Measurements from ENCODE around the gene PFDN5. TPM values are rescaled to one million over a fixed set of nuclear protein-coding genes. Genes with fewer than 3 reads are reported as not detected.

Gene PFDN5
- total RNA-seq, 1 experiment from 2014 or later = 288 TPM

DNA sequence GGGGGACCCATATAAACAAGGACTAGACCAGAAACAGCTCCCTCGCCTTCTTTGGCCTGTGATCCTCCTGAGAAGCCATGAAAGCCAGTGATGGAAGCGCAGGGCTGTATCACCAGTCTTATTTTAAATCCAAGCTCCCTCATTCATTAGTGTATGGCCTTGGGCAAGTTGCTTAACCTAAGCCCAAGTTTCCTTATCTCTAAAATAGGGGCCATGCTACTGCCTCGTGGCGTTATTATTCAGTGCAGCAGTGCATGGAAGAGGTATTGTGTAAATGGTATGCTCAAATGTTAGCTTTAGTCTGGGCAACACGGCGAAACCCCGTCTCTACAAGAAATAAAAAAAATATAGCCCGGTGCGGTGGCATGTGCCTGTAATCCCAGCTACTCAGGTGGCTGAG lies 17.4 kb upstream of the PFDN5 start:
- ChIA-PET POLR2A (ENCODE audit: low non-redundant PET) (no interaction called here), CTCF (no interaction called here)
- no peaks in the 10 kb centered on the region for H3K9me3 ChIP-seq (ENCODE audit: low read depth, low read length, poor library complexity, severe bottlenecking)
- no peak for DNase-seq (ENCODE audit: low spot score)
- no peaks in the 10 kb centered on the region for H3K4me1 ChIP-seq (ENCODE audit: insufficient read depth, low read length, poor library complexity, severe bottlenecking)
- intact Hi-C loops (cut with micrococcal nuclease; ENCODE audit: unreplicated experiment) = no loop called here
- H3K36me3 ChIP-seq (ENCODE audit: insufficient read depth, low read length, poor library complexity, severe bottlenecking) = peaks cover 89% of the 10 kb centered on the region
- no peak overlapping the region for H3K4me3 ChIP-seq (ENCODE audit: low read depth, low read length, poor library complexity, severe bottlenecking)
- TF ChIP-seq, protein P1, sequence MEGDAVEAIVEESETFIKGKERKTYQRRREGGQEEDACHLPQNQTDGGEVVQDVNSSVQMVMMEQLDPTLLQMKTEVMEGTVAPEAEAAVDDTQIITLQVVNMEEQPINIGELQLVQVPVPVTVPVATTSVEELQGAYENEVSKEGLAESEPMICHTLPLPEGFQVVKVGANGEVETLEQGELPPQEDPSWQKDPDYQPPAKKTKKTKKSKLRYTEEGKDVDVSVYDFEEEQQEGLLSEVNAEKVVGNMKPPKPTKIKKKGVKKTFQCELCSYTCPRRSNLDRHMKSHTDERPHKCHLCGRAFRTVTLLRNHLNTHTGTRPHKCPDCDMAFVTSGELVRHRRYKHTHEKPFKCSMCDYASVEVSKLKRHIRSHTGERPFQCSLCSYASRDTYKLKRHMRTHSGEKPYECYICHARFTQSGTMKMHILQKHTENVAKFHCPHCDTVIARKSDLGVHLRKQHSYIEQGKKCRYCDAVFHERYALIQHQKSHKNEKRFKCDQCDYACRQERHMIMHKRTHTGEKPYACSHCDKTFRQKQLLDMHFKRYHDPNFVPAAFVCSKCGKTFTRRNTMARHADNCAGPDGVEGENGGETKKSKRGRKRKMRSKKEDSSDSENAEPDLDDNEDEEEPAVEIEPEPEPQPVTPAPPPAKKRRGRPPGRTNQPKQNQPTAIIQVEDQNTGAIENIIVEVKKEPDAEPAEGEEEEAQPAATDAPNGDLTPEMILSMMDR (conservative IDR thresholded peaks at IDR 0.05; ENCODE audit: low read depth, low read length) = no peak
- no peak for TF ChIP-seq EZH2 (IDR thresholded peaks at IDR 0.05; ENCODE audit: borderline replicate concordance, low read depth, low read length, poor library complexity, severe bottlenecking)
- no peaks in the 10 kb centered on the region for H3K27me3 ChIP-seq (replicated peaks; ENCODE audit: insufficient read depth, low read depth, low read length, poor library complexity)
- no peak overlapping the region for H3K27ac ChIP-seq (ENCODE audit: low read depth, low read length, poor library complexity, severe bottlenecking)
- no TSS peak for BruUV-seq (replicated peaks)

DNA sequence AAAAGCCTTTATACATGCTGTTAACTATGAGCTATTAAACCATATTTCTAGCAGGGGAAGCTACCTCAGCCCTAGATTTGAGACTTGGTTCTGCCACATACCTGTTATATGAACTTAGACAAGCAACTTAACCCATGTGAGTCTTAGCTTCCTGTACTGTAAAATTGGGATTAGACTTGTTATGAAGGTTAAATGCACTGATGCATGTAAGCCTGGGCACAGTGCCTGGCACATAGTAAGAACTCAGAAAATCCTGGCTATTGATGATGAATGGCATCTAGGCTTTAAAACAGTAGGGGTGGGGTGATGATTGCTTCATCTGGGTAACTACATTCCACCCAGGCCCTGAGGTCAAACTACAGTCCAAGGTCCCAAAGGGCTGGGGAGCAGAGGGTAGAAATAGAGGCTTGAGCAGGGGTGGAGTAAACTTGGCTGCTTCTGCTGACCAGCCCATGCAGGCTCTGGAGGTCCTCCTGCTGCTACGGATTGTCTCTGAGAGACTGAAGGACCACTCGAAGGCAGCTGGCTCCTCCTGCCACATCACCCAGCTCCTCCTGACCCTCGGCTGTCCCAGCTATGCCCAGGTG lies 16.0 kb upstream of the PFDN5 start:
- CTCF ChIA-PET = no interaction called here
- intact Hi-C loops (cut with micrococcal nuclease; ENCODE audit: unreplicated experiment) = no loop called here
- Histone ChIP-seq H3K9me3 (ENCODE audit: low read depth, low read length, poor library complexity, severe bottlenecking) (no peaks in the 10 kb centered on the region), H3K27me3 (replicated peaks; ENCODE audit: insufficient read depth, low read depth, low read length, poor library complexity) (no peaks in the 10 kb centered on the region), H3K4me3 (ENCODE audit: low read depth, low read length, poor library complexity, severe bottlenecking) (no peak overlapping the region), H3K27ac (ENCODE audit: low read depth, low read length, poor library complexity, severe bottlenecking) (no peak overlapping the region), H3K36me3 (ENCODE audit: insufficient read depth, low read length, poor library complexity, severe bottlenecking) (peaks cover 98% of the 10 kb centered on the region), H3K4me1 (ENCODE audit: insufficient read depth, low read length, poor library complexity, severe bottlenecking) (no peaks in the 10 kb centered on the region)
- DNase-seq (ENCODE audit: low spot score) = no peak
- POLR2A ChIA-PET (ENCODE audit: low non-redundant PET) = interaction anchor here (0.6 to 0.7 kb wide), 5 partner anchors 16 to 660 kb away, joined by 3 to 6 read pairs (median 4); partner anchors contain the start of genes EIF4B and PFDN5
- TF ChIP-seq, protein P1 (conservative IDR thresholded peaks at IDR 0.05; ENCODE audit: low read depth, low read length) = no peak
- TF ChIP-seq EZH2 (IDR thresholded peaks at IDR 0.05; ENCODE audit: borderline replicate concordance, low read depth, low read length, poor library complexity, severe bottlenecking) = no peak
- no TSS peak for BruUV-seq (replicated peaks)

DNA sequence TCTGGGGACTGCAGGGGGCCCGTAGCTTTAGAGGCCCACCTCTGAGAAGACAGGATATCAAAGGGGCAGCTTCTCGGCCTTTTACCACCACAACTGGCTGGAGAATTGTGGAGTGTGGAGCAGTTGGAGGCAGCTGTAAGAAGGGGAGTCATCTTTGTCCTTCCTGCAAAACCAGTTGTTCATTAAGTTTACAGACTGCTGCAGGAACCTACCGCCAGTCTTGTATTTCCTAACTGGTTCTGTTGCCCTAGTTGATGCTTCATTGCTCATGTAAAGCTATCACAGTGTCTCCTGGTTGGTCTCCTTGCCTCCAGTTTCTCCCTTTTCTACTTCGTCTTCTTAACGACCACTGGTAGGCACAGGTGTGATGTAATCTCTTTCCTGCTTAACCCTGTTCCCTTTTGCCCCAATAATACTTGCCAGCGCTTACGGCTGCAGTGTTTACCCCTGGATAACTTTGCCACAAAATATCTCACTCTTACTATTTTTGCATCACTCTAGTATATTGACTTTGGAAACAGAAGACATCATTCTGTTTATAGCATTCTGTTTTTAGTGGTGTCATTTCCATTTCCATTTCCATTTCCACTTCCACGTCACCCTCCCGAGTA lies 15.3 kb upstream of the PFDN5 start:
- Histone ChIP-seq H3K9me3 (ENCODE audit: low read depth, low read length, poor library complexity, severe bottlenecking) (no peaks in the 10 kb centered on the region), H3K36me3 (ENCODE audit: insufficient read depth, low read length, poor library complexity, severe bottlenecking) (peaks cover 97% of the 10 kb centered on the region), H3K4me3 (ENCODE audit: low read depth, low read length, poor library complexity, severe bottlenecking) (no peak overlapping the region), H3K27me3 (replicated peaks; ENCODE audit: insufficient read depth, low read depth, low read length, poor library complexity) (no peaks in the 10 kb centered on the region), H3K27ac (ENCODE audit: low read depth, low read length, poor library complexity, severe bottlenecking) (no peak overlapping the region), H3K4me1 (ENCODE audit: insufficient read depth, low read length, poor library complexity, severe bottlenecking) (no peaks in the 10 kb centered on the region)
- no TSS peak for BruUV-seq (replicated peaks)
- TF ChIP-seq EZH2 (IDR thresholded peaks at IDR 0.05; ENCODE audit: borderline replicate concordance, low read depth, low read length, poor library complexity, severe bottlenecking) = no peak
- TF ChIP-seq, protein P1 (conservative IDR thresholded peaks at IDR 0.05; ENCODE audit: low read depth, low read length) = no peak
- intact Hi-C loops (cut with micrococcal nuclease; ENCODE audit: unreplicated experiment) = no loop called here
- ChIA-PET CTCF (no interaction called here), POLR2A (ENCODE audit: low non-redundant PET) (interaction anchor here (0.6 kb wide), 1 partner anchor 660 kb away, joined by 3 read pairs; no protein-coding TSS in a partner anchor)
- DNase-seq (ENCODE audit: low spot score) = no peak
